HG02943 (cell line): Measurements from ENCODE around the gene SPAM1.
"Not testable (repeated sequence)": the region's sequence is repeated elsewhere in the genome, so short reads cannot be mapped to it uniquely, and the experiment has no call there.

Experiments
- ATAC-seq: cut with Tn5 transposase; IDR thresholded peaks from one replicate; pipeline ENCODE4 v1.9.1; 2021; ENCODE audit warnings: mild to moderate bottlenecking, low read depth, moderate library complexity; ENCODE audit not compliant: unreplicated experiment

The SPAM1 gene

GRCh38 chr7:123924941-123925340 lies at the start of gene SPAM1:
Gene SPAM1, plus strand, starts transcription at chr7:123925241. Its CDS starts 28,330 bp downstream, at chr7:123953571.
- no peak for ATAC-seq

GRCh38 chr7:123876557-123877256 lies 48.3 kb upstream of the SPAM1 start:
- no peak for ATAC-seq

- ATAC-seq, result no peak
Observed at GRCh38 chr7:123879628-123880027, 45.4 kb upstream of the SPAM1 start.

DNA sequence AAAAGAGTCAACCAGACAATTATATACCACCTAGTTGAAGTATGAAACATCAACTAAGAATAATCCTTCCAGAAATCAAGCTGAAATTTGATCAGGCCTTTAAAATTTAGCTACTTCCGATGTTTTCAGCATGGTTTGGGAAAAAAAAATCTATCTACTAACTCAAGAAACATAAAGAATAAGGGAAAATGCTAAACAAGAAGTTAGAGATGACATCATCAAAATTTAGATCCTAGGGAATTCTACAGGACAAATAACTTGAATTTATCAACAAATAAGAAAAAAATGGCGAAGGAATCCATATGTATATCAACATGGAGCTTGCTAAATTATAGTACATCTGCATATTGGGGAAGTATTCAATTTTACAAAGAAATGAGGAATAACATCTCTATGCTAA lies 43.7 kb upstream of the SPAM1 start:
- no peak for ATAC-seq

DNA sequence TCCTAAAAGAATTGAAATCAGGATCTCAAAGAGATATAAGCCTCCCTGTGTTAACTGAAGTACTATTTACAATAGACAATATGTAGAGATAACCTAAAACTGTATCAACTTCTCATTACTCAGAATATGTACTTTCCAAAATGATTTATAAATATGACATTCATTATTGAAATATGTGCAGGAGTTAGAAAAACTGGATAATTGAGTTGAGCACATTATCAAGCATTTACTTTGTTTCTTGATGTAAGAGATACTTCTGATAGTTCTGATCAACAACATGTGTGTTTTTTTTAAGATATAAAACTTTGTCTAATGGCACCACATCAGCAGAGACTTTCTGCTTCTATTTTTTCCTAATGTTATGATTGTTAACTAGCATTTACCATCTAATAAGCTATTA lies 41.9 kb upstream of the SPAM1 start:
- no peak for ATAC-seq

DNA sequence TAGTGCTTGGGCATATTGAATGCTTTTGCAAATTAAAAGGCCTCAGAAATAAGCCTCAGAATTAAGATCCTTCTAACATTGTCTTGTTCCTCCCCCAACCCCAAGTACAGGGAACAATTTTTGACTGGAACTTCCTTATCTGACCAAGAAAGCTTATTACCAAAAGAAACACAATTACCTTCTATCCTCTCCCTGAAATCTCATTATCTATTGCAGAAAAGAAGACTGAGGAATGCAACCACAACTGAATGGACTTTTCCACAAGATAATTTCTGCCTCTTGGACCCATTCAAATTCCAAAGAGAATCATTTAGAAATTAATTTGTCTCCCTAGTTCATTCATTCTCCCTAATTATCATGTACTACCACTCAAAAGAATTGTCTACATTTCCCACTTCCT lies 36.8 kb upstream of the SPAM1 start:
- no peak for ATAC-seq

DNA sequence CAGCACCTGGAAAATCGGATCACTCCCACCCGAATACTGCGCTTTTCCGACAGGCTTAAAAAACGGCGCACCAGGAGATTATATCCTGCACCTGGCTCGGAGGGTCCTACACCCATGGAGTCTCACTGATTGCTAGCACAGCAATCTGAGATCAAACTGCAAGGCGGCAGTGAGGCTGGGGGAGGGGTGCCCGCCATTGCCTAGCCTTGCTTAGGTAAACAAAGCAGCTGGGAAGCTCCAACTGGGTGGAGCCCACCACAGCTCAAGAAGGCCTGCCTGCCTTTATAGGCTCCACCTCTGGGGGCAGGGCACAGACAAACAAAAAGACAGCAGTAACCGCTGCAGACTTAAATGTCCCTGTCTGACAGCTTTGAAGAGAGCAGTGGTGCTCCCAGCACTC lies 30.3 kb upstream of the SPAM1 start:
- ATAC-seq, result not testable (repeated sequence)

GRCh38 chr7:123901101-123901500 lies 23.9 kb upstream of the SPAM1 start:
- ATAC-seq, result no peak

DNA sequence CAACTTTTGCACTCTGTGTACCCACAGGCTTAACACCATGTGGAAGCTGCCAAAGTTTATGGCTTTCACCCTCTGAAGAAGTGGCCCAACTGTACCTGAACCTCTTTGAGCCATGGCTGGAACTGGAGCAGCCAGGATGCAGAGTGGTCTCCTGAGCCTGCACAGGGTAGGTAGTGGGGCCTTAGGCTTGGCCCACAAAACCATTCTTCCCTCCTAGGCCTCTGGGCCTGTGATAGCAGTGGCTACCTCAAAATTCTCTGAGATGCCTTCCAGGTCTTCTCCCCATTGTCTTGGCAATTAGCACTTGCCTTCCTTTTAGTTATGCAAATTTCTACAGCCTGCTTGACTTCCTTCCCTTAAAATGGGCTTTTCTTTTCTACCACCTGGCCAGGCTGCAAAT lies 19.3 kb upstream of the SPAM1 start:
- ATAC-seq, result no peak

- ATAC-seq, result no peak
Observed at GRCh38 chr7:123916240-123916724, 8.8 kb upstream of the SPAM1 start.

DNA sequence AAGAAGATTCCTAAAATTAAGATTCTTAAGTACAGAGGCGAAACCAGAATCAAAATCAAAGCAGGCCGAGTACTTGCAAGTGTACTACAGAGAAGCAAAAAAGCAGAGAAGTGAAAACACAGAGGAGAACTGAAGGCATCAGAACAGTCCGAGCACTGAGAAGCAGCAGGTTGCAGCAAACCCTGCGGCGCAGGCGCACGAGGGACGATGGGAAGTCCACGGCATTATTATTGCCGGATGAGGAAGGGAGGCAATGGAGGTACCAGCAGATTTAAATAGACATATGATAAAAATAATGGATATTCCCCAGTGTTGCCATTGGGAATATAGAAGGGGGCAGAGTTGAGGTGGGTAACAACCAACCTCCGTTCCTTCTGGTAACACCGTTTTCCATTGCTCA lies 7.2 kb upstream of the SPAM1 start:
- ATAC-seq, result no peak

DNA sequence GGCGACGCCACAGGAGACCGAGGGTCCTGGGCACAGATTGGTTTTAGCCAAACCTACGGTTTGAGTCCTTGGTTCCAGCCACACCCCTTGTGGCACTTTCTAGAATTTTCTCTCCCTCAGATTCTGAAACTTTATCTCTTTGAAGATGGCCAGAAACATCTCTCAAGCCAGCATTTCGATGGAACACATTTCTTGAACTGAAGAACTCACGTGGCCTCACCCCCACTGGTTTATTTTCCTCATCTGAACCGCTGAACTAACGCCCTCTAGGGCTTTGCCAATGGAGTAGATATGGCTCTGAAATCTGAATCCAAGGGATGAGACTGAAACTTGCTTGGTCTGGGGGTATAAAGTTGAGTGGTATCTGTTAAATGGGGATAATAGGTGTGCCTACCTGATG lies 6.7 kb upstream of the SPAM1 start:
- no peak for ATAC-seq

DNA sequence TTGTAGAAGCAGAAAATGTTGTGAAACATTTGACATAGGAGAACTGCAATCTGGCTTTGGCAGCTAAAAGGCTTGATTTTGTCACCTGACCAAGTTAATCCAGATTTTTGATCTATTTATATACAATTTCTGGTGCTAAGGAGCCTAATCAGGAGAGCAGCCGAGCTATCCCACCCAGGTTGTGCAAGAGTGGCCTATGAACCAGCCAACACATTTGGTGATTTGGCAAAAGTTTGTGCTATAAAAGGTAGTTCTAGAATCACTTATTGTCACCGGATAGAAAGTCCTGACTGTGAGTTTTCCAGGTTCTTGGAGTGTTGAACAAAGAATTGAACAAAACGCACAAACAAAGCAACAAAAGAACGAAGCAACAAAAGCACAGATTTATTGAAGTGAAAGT lies 1.4 kb upstream of the SPAM1 start:
- no peak for ATAC-seq

GRCh38 chr7:123929107-123929506 lies 4.1 kb downstream of the SPAM1 start:
- no peak for ATAC-seq

GRCh38 chr7:123929655-123930054 lies 4.6 kb downstream of the SPAM1 start:
- no peak for ATAC-seq

DNA sequence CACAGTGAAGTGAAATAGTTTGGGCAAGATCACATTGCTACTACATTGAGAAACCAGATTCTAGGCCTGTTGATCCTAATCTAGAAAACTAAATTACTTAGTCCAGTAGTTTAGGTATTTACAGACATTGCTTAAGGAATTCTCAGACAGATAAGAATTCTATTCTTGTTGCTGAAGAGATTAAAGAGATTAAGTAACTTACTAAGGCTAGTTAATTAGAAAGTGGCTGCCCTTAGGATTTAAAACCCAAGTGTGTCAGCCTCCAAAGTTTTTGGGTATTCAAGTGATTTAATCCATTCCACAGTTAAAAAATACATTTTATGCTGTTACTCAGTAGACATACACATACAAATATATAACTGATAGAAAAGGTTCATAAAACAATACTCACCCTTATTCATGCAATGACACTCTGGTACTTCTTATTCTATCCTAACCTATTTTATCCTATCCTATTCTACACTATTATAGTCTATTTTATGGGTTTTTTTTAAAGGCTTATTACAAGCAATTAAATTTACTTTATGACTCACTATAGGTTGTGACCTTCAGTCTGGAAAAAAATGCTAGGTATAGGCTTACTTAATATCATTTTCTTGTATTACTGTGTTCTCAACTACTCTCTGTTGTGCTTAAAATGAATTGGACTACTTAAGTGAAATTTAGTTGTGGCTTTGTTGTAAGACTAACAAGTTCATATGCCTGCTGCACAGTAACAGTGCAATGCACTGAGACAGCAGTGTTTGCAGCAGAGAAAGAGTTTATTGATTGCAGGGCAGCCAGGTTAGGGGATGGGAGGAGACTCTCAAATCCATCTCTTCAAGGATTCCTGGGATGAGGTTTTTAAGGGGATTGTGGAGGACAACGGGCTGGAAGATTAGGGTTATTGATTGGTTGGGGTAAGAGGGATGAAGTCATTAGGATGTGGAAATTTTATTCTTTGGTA lies 10.7 kb downstream of the SPAM1 start:
- ATAC-seq, result no peak

DNA sequence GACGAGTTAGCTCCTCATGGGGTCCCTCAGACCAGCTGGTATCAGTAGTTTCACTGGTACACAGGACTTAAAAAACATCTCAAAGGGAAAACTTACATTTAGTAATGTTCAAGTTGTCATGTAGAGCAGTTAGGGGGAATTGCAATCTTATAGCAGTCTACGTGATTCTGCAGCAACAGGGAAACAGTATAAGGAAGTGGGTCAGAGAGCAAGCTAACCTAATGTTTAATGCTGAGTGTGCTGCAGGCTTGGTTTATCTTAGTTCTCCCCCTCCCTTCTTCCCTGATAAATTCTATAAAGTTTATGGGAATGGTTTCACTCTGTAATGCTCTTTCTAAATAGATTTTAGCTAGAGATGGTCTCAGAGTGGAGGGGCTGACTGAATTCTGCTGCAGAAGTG lies 11.3 kb downstream of the SPAM1 start:
- no peak for ATAC-seq

- no peak for ATAC-seq
Observed at GRCh38 chr7:123939784-123940183, 14.7 kb downstream of the SPAM1 start.

DNA sequence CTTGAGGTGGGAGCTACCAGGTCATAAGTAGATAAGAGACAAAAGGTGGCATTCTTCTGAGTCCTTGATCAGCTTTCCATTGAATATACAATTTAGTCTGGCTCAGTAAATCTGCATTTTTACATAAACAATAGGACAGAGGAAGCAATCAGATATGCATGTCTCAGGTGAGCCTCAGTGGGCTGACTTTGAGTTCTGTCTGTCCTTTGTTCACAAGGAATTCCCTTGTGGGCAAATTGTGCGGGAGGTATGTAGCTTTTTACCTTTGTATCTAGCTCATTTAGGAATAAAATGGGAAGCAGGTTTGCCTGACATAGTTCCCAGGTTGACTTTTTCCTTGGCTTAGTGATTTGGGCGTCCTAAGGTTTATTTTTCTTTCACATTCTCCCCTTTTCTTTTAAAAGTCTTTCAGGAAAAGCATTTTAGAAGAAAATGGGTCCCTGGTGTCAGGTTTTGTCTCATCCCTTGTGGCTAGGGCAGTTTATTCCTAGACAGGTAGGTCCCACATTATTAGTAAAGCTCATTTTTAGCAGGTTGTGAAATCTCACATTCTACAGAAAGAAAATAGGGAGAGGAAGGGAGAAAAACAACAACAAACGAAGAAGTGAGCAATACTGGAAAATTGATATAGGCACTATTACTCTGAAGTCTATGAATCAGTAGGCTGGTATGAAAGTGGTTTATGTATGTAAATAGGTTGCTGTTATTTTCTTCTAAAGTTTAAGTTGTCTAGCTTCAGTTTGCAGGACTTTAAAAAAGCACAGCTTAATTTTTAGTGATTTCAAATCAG lies 16.5 kb downstream of the SPAM1 start:
- no peak for ATAC-seq

DNA sequence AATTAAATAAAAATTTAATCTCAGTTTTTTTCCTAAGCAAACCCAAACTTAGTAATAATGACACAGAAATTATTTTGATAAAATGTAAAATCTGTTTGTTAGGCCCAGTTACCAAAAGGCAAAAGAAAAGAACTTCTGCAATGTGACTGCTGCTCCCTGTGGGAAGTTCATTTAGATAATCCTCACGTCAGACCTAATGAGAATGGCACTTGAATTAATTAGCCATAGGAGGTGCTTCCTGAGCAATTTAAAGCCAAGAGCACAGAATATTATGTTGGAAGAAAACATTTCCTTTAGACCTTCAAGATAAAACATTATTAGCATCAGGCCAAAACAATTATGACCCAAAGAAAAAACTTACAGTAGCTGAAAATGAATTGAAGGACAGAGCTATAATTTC lies 19.4 kb downstream of the SPAM1 start:
- ATAC-seq, result no peak

DNA sequence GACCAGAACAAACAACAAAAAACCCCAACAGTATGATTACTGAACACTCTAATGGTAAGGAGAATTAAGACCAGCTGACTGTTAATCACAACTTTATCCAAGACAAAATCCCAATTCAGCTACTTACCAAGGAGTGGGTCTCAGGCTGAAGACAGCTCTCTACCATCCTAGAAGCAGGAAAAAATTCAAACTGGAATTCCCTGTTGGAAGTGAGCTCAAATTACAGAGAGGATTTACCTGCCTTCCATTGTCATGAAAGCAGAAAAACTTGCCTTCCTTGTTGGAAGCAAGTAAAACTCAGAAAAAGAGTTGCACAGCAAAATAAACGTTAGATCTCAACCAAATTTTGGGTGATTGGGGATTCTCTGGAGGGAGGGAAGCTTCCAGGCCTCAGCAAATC lies 20.9 kb downstream of the SPAM1 start:
- no peak for ATAC-seq
